Measurements from ENCODE around the gene HDAC1.
"Not testable (repeated sequence)": the region's sequence is repeated elsewhere in the genome, so short reads cannot be mapped to it uniquely, and the experiment has no call there.

The HDAC1 gene

DNA sequence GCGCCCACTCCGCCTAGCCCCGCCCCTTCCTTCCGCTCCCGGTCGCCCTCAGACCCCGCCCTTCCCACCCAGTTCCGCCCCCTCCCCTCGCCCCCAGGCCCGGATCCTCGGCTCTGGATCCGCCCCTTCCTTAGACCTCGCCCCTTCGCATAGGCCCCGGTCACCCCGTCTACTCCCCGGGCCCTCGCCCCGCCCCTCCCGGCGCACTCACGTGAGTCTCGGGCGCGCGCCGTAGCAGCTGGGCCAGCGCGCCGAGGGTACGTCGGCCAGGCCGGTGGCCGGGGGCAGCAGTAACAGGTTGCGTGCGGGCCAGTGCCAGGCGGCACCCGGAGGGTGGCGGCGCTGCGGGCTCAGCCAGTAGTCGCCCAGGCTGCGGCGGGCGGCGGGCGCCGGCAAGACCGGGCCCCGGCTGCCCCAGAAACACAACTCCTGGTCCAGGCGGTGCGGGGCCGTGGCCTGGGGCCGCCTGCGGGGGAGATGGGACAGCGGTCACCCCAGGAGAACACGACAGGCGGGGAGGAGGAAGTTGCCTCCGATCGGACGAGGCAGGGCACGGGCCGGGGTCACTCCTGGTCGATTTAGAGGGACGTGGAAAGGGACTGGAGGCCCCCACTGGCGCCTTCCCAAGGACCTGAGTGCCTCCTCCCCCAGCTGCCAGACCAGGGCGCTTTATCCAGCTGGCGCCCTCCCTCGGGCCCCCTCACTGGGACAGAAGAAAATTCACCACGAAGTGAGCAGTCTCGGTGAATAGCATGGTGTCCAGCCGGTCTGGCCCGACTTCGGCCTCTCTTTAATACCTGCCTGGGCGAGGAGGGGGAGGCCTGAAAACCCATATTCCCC lies 59.7 kb downstream of the HDAC1 start:
- peak; percentile 99 for DNase-seq

DNA sequence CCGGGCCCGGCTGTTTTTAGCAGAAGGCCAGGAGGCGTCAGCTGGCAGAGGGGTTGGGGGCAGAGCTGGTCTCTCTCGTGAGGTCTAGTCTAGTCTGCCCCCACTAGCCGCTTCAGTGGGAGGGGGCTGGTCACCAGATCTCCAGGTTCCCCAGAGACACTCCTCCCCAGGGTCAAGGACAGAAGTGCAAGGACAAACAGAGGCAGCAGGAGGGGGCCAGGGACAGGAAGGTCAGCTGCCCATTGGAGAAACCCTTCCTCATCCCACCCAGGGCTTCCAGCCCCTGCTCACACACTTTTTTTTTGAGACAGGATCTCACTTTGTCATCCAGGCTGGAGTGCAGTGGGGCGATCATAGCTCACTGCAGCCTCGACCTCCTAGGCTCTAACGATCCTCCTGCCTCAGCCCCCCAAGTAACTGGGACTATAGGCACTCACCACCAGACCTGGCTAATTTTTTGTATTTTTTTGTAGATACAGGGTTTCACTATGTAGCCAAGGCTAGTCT lies 60.4 kb downstream of the HDAC1 start:
- DNase-seq = no peak

DNA sequence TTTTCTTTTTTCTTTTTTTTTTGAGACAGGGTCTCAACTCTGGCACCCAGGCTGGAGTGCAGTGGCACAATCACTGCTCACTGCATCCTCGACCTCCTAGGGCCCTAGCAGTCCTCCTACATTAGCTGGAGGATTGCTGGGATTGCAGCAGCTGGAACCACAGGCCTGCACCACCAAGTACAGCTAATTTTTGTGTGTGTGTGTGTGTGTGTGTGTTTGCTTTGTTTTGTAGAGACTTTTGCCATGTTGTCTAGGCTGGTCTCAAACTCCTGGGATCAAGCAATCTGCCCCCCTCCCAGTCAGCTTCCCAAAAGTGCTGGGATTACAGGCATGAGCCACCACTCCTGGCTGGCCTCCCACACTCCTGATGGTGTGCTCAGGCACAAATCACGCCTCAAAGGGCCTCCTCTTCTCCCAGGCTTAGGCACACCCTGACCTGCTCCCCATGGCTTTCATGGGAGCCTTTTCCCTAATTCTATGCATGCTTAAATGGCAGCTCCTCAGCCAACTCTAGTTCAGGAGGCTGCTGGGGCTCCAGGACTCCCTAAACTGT lies 61.0 kb downstream of the HDAC1 start:
- DNase-seq = no peak

DNA sequence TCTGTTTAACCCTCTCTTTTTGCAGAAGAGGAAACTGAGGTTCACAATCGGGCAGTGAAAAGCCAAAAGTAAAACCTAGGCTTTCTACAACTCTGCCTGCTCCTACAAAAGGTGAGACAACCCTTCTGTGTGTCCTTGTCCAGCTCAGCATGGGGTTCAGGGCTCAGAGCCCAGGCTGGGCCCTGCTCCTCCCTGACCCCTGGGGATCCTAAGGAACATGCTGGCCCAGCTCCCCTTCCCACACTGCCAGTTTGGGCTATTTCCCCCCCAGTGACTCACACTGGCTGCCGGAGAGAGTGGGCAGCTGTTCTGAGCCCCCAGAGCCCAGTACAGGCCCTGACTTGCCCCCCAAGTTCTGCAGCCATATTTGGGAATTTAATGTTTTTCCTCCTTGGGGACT lies 61.5 kb downstream of the HDAC1 start:
- no peak for DNase-seq

DNA sequence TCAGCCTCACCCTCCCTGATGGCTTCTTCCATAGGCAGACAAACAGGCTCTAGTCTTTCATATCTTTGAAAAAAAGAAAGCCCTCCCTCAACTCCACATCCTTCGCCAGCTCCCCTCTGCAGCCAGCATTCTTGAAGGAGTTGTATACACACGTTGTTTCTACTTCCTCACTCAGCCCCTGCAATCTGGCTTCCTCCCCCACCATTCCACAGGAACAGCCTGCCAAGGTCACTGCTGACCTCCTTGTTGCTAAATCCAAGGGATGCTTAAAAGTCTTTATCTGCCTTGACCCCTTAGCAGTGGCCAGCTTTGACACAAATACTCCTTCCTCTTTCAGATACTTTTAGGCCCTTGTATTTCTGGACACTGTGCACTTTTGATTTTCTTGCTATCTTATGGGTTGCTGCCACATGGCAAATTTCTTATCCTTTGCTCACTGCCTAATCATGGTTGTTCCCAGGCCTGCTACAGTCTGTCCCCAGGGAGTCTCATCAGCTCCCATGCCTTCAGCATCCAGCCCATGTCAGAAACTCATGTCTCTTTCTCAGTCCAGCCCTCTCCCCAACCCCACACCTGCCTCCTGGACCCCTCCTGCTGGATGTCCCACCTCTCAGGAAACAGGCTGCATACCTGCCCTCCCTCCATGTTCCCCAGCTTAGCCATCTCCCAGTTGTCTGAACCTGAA lies 62.1 kb downstream of the HDAC1 start:
- DNase-seq = no peak

DNA sequence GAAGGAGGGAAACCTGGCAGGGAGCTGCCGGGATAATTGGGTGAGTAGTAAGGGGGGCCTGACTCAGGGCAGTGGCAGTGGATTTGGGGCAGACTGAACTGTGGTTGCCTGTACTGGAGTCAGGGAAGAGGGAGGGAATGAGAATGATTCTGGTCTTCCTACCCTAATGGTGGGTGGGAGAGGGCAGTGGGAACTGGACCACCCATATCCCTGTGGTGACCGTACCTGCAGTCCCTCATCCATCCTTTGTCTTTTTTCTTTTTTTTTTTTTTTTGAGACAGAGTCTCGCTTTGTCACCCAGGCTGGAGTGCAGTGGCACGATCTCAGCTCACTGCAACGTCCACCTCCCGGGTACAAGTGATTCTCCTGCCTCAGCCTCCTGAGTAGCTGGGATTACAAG lies 63.9 kb downstream of the HDAC1 start:
- not testable (repeated sequence) for DNase-seq

DNA sequence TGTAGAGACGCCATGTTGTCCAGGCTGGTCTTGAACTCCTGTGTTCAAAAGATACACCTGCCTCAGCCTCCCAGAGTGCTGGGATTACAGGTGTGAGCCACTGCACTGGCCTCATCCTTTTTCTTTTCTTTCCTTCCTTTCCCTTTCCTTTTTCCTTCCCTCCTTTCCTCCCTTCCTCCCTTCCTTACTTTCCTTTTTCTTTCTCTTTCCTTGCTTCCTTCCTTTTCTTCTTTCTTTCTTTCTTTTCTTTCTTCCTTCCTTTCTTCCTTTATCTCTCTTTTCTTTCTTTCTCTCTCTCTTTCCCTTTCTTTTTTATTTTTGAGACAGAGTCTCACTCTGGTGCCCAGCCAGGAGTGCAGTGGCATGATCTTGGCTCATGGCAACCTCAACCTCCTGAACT lies 64.6 kb downstream of the HDAC1 start:
- no peak for DNase-seq

DNA sequence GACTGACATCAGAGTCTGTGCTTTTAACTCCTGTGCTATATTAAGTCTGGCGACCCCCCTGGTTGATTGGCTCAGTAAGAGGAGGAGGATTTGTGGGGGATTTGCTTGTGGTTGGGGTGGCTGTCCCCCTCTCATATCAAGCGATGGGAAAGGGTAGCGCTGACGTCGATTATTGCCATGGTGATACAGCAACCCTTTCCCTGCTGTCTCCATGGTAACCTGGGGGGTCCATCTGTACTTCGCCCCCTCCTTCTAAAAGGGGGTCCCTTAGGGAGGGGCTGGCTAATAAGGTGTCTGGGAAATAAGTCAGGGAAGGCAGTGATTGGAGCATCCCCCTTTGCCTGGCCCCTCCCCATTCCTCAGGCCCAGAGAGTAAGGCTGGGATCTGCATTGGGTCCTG lies 65.7 kb downstream of the HDAC1 start:
- no peak for DNase-seq

DNA sequence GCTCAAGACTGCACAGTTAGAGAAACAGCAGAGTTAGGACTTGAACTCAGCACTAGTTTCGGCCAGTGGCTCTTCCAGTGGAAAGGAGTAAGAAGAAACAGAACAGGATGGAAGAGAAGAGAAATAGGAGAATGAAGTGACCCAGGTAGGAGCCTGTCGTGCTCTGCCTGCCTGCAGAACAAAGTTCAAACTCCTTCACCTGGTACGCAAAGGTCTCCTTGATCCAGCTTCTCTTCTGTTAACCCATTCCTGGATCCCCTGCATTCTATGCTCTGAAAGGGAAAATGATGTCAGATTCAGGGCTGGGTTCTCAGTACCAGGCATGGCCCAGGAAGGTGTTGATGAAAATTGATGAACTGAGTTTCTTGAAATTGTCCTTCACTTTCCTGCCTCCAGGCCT lies 66.6 kb downstream of the HDAC1 start:
- DNase-seq = no peak

DNA sequence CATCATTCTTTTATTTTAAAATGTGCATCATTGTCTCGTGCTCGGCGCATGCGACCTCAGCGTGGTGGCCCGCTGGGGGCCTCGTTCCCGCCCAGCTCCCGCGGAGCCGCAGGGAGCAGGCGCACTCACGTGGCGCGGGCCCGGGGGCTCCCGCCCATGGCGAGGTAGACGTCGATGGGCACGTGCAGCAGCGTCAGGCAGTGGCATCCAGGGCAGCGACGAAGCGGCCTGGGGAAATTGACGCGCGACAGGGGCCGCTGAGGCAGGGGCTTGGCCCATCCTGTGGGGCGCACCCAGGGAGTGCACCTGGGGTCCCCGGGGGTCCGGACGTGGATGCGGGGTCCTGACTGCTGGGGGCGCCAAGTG lies 69.4 kb downstream of the HDAC1 start:
- no peak for DNase-seq

DNA sequence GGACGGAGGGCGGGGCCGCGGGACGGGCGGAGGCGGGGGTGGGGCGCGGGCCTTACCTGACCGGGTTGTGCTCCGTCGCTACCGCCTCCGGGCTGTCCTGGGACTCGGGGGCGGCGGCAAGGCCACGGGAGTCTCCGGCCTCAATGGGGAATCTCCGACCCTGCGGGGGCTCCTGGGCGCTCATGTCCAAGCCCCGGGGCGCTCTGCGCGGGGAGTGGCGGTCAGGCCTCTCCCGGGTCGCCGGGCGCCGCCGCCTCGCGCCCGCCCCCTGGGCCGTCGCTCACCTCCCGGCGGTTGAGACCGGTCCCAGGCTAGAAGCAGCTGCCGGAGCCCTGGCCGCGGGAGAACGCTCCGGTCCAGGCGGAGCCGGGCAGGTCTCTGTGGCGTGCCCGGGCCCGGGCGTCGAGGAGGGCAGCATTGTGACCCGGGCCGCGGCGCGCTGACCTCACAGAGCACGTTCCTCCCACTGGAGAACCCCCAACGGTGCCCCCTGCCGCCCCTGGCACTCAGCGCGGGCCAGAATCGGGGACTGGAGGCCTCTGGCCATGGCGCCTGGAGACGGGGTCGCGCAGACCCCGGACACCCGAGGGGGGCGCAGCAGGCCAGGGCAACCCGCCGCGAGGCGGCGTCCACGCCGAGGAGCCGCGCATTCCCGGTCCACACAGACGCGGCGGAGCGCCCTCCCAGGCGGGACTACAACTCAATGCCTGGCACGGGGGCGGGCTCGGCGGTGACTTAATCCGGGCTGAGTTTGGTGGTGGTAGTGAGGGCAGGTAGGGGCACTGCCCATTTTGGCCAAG lies 70.0 kb downstream of the HDAC1 start:
- DNase-seq = no peak

DNA sequence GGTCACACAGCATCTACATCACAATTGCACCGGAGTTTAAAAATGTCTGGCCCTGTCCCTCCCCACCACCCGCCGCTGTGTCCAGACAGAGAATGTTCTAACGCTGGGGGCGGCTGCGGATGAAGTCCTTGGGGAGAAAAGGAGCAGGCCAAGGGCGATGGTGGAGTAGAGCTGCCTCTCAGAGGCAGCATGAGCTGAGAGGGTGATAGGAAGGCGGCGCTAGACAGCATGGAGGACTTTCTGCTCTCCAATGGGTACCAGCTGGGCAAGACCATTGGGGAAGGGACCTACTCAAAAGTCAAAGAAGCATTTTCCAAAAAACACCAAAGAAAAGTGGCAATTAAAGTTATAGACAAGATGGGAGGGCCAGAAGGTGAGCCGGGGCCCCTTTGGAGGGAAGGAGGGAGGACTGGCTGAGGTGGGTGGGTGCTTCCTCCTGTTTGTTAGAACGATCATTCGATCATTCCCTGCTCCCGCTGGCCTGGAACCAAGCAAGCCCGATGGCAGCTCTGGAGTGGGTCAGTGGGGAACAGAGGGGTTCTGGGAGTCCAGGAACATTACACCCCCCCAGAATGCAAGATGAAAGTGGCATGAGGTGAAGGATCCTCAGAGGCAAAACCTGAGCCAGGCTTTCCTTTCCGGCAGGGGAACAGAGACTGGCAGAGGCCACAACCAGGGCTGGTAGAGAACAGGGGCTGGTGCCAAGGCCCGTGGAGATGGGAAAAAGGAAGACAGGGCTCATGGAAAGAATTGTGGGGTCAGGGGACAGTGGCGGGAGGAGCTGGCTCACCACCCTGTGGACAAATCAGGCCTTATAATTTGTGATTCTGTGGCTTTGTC lies 70.8 kb downstream of the HDAC1 start, which contains the start of the genes FAM229A and TSSK3:
Gene FAM229A (minus strand): TSS at position 12 of the 840 bp plus-strand sequence. CDS start 394 bp downstream, outside the sequence.
Gene TSSK3 (plus strand): TSS at position 66 of the 840 bp plus-strand sequence. CDS start 163 bp downstream, at position 229.
- no peak for DNase-seq

DNA sequence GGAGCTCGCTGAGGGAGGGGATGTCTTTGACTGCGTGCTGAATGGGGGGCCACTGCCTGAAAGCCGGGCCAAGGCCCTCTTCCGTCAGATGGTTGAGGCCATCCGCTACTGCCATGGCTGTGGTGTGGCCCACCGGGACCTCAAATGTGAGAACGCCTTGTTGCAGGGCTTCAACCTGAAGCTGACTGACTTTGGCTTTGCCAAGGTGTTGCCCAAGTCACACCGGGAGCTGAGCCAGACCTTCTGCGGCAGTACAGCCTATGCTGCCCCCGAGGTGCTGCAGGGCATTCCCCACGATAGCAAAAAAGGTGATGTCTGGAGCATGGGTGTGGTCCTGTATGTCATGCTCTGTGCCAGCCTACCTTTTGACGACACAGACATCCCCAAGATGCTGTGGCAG lies 71.8 kb downstream of the HDAC1 start:
- no peak for DNase-seq

DNA sequence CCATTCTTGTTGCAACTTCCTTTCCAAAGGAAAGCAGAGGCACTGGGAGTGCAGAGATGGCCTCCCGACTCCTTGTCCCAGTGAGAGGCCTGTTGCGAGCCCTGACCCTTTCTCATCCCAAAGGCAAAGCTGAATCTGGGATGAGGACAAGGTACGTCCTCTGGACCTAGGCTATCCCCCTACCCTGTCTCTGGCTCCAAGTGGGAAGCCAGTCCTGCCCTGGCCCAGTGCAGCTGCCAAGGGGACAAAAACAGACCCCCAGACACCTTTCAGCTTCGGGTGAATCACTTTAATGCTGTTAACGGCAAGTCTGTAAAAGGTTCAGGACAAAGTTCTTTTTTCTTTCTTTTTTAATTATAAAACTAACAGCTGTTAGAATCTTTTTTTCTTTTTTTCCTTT lies 73.0 kb downstream of the HDAC1 start:
- no peak for DNase-seq

DNA sequence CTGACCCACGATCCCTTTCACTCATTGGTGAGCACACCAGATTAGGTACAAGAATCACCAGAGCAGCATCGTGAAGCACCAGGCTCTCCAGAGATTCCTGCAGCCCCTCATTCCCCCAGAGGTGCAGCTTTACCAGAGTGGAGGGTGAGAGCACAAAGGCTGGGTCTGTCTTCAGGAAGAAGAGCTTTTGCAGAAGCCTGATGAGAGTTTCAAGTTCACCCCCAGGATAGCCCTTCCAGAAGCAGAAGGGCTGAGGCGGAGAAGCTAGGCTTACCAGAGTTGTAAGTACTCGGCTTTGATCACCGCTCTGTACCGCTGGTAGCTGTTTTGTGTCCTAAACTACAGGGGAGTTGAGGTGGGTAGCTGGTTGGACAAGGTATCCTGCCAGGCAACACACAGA lies 73.6 kb downstream of the HDAC1 start:
- no peak for DNase-seq

DNA sequence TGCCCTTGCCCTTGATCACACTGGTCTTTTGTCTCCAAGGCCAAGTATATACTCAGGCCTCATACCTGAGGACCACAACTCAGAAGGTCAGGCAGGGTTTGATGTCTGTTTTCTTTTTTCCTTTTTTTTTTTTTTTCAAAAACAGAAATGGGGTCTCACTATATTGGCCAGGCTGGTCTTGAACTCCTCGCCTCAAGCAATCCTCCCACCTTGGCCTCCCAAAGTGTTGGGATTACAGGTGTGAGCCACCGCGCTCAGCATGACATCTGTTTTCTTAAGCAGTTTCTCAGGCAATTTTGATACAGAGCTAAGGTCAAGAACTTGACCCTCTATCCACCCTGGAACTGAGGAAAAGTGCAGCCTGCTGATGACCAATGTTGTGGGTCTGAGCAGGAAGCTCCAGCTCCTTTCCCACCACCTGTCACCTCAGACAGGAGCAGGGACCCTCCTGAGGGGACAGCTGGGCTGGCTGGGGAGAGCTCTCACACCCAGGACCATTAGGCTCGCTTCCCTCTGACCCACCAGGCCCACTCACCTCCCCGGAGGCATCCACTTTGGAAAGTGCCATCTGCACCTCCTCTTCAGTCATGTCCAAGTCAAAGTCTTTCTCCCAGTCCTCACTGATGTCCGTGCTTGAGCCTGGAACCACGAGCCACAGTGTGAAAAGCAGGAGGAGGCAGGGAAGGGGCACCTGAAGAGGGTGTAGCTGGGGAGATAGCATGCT lies 76.2 kb downstream of the HDAC1 start:
- no peak for DNase-seq

DNA sequence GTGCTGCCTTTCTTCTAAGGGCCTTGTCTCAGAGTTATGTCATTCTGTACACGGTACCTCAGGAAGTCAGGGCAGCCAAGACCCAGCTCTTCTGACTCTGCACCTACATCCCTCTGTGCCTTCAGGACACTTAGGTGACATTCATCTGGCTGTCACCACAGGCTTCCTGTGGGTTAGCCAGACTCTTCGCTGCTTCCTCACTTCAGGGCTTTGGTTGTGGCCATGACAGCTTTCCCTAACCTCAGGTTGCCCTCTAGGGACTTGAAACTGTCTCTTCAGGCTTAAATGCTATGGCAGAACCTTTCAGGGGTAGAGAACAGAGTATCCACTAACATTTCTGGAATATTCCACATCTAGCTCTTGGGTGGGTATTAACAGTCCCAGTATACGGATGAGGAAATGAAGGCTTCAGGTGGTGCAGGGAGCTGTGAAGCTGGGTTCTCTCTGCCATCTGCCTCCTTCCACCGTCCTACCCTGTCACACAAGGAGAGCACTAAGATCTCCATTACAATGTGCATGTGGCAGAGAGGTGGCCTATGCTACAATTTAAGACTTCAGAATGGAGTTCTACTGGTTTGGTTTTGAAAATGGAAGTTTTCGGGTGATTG lies 80.4 kb downstream of the HDAC1 start:
- no peak for DNase-seq

DNA sequence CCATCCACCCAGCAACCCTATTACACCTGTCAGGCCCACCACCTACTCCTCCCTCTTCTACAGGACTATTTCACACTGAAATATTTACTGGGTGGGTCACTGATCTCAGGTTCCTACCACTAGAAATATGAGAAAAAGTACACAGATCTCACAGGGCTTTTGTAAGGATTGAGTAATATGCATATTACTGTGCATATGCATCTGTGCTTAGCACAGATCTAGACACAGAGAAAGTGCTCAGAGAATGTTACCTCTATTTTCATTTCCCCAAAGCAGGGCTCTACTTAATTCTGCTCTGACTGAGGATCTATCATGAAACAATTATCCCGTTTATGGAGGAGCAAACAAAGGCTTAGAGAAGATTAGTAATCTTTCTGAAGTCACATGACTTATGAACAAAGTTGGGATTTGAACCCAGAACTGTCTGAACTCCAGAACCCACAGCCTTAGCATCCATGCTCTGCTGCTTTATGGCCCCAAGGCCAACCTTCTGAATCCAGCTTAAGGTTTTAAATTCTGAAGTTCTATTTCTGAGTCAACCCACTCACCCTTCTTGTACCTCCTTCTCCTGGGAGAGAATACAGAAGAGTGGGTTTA lies 82.2 kb downstream of the HDAC1 start:
- DNase-seq = no peak

DNA sequence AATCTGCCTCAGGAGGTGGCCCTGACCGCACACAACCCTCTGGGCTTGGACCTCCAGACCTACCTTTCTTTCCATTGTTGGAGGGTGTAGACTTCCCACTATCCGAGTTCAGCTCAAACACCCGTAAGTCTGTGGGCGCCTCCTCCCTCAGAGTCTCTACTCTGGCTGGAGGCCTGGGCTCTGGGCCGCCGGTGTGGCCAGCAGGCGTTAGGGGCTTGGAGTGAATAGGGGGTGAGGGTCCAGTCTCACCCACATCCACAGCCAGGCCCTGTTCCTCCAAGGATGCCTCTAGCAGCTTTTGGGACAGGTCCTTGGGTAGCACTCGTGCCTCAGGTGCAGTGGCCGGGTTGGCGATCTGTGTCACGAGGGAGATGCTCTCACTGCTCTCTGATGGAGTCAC lies 84.3 kb downstream of the HDAC1 start:
- no peak for DNase-seq

DNA sequence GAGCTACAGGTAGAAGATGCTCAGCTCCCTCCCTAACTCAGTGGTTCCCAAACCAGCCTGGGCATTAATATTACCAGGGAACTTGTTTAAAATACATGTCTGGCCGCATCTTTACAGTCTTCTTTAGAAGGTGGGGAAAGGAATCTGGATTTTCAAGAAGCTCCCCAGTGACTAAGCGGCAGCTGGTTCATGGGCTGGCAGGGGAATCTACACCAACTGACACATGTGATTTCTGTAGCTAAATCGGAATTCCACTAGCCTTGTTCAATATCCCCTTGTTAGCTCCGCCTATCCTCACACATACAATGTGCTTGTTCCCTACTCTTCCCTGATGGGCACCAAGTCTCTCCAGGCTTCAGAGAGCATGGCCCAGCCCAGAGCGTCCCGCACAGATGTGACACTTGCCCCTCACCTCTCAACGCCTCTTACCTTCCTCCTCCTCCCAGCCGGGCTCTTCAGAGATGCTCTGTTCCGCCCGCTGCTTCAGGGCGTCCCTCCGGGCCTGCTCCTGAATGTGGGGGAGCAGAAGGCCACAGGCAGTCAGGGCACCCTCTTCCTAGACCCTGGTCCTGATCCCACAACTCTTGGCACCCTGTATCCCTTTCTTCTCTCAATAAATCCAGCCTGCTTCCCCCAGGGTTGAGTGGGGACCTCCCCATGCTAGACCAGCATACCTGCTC lies 85.8 kb downstream of the HDAC1 start:
- no peak for DNase-seq

Measured in RPMI8226 (cell line).